Right forelimb (tissue), 1 donor: Measurements from ENCODE around the gene PRR16.

Experiments
- DNase-seq: peaks from one replicate; pipeline ENCODE4 v3.0.0-alpha.2; 2018

PRR16 gene

GRCh38 chr5:120591911-120592310 is 127.8 kb downstream of the PRR16 start:
- DNase-seq = no peak

DNA sequence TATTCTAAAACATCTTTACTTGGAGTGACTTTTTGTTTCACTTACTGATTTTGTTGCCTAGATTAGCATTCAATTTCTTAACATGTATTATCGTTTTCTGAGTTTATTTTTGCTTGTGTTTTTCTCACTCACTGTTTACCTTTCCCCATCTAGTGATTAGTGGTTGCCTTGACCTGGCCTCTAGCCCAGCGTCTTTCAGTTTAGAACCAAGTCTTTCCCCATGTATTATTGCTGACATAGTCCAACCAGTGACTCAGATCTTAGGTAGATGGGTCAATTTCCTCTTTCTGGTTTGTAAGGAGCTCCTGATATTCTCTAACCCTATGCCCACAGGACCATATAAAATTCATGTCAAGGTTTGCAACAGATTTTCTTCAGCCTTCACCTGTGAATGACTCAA is 135.5 kb downstream of the PRR16 start:
- no peak for DNase-seq

DNA sequence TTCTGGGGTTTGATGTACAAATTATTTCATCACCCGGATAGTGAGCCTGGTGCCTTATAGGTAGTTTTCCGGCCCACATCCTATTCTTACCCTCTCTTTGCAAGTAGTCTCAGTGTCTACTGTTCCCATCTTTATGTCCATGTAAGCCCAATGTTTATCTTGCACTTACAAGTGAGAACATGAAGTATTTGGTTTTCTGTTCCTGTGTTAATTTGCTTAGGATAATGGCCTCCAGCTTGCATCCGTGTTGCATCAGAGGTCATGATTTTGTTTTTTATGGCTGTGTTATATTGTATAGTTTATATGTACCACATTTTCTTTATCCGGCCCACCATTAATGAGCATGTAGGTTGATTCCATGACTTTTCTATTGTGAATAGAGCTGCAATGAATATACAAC is 136.5 kb downstream of the PRR16 start:
- DNase-seq = no peak

- no peak for DNase-seq
Measured at GRCh38 chr5:120602033-120602432, 137.9 kb downstream of the PRR16 start.

DNA sequence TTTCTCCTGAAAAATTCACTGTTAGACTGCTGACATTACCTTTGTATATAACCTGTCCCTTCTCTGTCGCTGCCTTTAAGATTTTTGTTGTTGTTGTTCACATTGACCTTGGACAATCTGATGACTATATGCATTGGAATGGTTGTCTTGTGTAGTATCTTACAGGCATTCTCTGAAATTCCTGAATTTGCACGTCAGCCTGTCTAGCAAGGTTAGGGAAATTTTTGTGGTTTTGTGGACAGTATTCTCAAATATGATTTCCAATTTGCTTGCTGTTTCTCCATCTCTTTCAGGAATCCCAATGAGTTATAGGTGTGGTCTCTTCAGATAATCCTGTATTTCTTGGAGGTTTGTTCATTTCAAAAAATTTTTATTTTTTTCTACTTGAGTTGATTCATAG is 140.8 kb downstream of the PRR16 start:
- DNase-seq = no peak

- no peak for DNase-seq
Measured at GRCh38 chr5:120605325-120606079, 141.4 kb downstream of the PRR16 start.

DNA sequence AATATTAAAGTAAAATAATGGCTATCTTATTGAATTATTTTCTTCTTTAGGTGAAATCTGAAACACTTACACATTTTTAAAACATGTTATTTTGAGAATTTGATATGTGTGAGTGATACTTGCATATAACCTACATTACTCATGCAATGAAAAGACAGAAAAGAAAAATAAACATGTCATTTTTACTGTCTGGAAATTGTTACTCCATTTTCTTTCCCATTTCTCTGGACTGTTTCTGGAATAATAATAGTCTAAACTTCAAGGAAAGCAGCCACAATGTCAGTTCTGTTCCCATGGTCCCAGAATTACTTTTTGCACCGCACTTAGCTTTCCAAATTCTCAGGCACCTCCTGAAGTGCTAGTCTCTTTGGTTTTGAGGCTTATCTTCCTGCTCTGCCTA is 145.5 kb downstream of the PRR16 start:
- no peak for DNase-seq

DNA sequence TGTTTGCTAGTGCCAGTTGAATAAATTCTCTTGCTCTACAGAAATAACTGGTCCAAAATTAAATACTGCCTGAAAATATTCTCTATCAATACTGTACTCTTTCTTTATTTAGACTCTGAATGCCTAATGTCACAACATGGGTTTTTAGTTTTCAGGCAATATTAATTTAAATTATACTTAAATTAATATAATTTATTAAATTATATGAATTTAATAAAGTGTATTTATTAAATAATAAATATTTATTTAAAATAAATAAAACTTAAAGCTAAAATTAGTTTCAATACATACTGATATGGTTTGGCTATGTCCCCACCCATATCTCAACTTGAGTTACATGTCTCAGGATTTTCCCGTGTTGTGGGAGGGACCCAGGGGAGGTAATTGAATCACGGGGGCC is 146.0 kb downstream of the PRR16 start:
- no peak for DNase-seq

DNA sequence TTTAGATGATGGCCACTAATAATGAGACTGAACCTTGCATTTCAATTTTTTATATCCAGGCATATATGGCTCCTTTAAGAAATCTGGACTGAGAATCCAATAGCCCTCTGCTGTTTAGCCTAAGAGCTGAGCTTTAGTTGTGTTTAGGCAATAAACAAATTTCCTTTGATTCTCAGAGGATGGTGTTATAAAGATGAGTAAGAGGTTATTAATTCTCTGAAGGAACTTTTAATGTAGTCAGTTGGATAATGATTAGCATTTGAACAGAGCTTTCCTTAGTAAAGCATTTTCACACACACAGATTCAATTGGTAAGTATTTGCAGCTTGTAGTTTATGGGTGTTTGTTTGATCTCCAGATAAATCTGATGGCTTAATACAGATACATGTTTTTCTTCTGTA is 149.6 kb downstream of the PRR16 start:
- DNase-seq = no peak

DNA sequence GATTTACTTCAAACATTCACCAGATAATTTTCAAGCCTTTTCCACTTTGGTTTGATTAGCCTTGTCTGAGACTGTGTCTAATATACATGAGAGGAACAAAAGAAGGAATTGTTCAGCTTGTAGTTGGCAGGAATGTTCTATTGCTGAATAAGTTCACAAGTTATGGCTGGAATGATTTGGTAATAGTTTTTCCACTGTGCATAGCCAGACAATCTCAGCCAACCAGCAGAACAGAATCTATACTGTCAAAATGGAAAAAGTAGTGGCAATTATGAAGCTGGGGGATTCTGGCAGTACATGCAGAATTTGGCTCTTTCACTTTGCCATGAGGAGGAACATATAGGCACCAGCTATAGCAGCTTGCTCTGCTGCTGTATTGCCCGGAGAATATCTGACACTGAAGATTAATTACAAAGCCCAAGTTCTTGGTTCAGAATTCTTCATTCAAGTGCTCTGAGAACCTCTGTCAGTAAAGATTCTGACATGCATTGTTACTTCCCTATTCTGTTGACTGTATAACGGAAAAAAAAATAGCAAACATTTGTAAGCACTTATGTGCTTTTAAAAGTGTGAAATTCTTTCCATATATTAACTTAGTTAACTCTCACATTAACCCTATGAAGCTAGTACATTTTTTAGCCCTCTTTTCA is 150.6 kb downstream of the PRR16 start:
- DNase-seq = peak; percentile 57

- DNase-seq = no peak
Measured at GRCh38 chr5:120615967-120616645, 152.0 kb downstream of the PRR16 start.

GRCh38 chr5:120621339-120621738 is 157.2 kb downstream of the PRR16 start:
- no peak for DNase-seq

GRCh38 chr5:120624021-120624563 is 160.0 kb downstream of the PRR16 start:
- DNase-seq = no peak

GRCh38 chr5:120628156-120628555 is 164.1 kb downstream of the PRR16 start:
- DNase-seq = no peak

GRCh38 chr5:120630550-120630949 is 166.4 kb downstream of the PRR16 start:
- no peak for DNase-seq

- no peak for DNase-seq
Measured at GRCh38 chr5:120631611-120632010, 167.5 kb downstream of the PRR16 start.

DNA sequence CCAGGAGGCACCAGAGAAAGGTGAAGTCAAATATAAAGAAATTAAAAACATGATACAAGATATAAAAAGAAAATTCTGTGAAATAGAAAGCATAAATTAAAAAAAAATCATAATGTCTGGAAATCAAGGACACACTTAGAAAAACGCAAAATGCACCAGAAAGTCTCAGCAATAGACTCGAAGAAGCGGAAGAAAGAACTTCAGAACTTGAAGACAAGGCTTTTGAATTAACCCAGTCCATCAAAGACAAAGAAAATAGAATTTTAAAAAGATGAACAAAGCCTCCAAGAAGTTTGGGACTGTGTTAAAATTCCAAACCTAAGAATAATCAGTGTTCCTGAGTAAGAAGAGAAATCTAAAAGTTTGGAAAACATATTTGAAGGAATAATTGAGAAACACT is 168.3 kb downstream of the PRR16 start:
- no peak for DNase-seq

- no peak for DNase-seq
Measured at GRCh38 chr5:120638449-120638848, 174.3 kb downstream of the PRR16 start.

DNA sequence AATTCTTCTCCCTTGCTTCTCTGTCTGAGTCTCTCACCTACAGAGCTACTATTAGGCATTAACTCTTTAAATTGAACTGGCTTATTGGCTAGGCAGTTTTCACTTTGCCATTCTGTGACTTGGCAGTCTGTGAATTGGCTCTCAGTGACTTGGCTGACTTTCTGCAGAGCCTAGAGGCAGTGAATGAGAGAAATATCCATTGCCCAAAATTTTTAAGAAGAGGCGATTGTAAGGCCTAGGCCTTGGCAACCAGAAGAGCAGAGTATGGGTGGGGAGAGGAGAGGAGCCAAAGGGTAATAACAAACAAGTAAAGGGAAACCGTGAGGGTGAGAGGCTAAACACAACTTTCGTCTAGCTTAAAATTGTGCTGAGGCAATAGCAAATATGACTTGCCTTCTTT is 176.7 kb downstream of the PRR16 start:
- no peak for DNase-seq

- no peak for DNase-seq
Measured at GRCh38 chr5:120644516-120644915, 180.4 kb downstream of the PRR16 start.

DNA sequence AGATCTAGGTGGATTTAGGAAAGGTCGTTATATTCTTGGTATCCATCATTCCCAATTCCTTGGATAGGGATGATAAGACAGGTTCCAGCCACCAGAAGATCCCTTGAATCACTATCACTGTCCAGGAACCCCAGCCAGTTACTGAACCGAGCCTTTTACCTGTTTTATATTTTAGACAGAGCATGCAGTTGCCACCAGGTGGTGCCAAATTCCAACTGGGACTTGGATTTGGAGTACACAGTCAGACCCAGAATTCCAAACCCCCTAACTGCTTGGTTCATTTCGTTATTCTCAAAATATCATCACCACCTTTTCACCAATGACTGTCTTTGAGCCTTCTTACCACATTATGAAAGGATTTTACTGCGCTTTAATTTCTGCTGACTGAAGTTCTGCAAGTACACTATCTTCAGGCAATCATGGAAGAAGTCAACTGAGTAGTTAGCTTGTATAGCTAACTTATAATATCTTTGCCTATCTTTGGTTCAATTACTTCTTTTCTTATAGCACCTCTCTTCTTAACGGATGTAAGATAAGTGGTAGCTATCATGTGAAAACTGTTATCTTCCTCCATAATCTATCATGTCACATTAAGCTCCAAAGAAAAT is 191.8 kb downstream of the PRR16 start:
- DNase-seq = no peak

DNA sequence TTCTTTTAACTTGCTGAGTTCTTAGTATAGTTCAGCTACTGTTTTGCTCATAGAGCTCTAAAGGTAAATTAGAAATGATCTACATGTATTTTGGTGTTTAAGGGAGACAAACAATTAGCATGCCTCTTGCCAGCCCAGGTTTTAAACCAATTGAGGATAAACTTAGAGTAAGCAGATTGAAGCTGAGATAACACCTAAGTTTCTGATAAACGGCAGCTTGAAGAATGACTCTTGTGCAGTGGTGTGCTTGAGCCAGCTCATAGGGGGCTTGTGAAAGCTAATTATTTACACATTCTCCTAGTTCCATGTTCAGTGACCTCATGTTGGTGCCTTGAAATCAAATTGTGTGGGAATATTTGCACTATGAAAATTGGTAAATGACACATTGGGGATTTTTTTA is 193.0 kb downstream of the PRR16 start:
- no peak for DNase-seq

- DNase-seq = no peak
Measured at GRCh38 chr5:120677481-120677880, 213.4 kb downstream of the PRR16 start.
